H1 (cell line): Measurements from ENCODE around the gene STAT5A. TPM values are rescaled to one million over a fixed set of nuclear protein-coding genes. Genes with fewer than 3 reads are reported as not detected.

Source experiments
- HDAC6 ChIP-seq: IDR thresholded peaks from one replicate; pipeline ENCODE4 v1.7.1; 2012; ENCODE audit warnings: low read depth, mild to moderate bottlenecking, inconsistent platforms, low read length, moderate library complexity
- KDM5A ChIP-seq: fragments of 200-600 bp; IDR thresholded peaks from 2 replicates; pipeline ENCODE4 v1.7.1; 2012; ENCODE audit warnings: mild to moderate bottlenecking, low read length, inconsistent platforms, mixed read lengths
- MAX ChIP-seq: IDR thresholded peaks from 2 replicates; pipeline ENCODE4 v1.6.1; 2012; ENCODE audit warnings: inconsistent platforms
- NANOG ChIP-seq: IDR thresholded peaks from 2 replicates; pipeline ENCODE4 v1.6.1; 2011; ENCODE audit warnings: low read length, low read depth, mild to moderate bottlenecking, inconsistent platforms; ENCODE audit not compliant: insufficient read depth, poor library complexity, severe bottlenecking
- RBBP5 ChIP-seq: IDR thresholded peaks from 2 replicates; pipeline ENCODE4 v1.7.1; 2012; ENCODE audit warnings: low read depth, mild to moderate bottlenecking, inconsistent platforms, low read length, moderate library complexity, borderline replicate concordance
- SP1 ChIP-seq: IDR thresholded peaks from 2 replicates; pipeline ENCODE4 v1.6.1; 2011; ENCODE audit warnings: low read depth, low read length
- SP4 ChIP-seq: IDR thresholded peaks from 2 replicates; pipeline ENCODE4 v1.6.1; 2012; ENCODE audit warnings: low read length, inconsistent platforms
- SUZ12 ChIP-seq: fragments of 200-600 bp; sonication (generic); IDR thresholded peaks from 2 replicates; pipeline ENCODE4 v1.6.1; 2012; ENCODE audit warnings: mild to moderate bottlenecking, inconsistent platforms, low read length, moderate library complexity, mixed read lengths
- ZNF274 ChIP-seq: IDR thresholded peaks from 2 replicates; pipeline ENCODE4 v1.7.0; 2012; ENCODE audit warnings: low read length, borderline replicate concordance; ENCODE audit errors: extremely low read depth
- polyA plus RNA-seq, 7 experiments: library from polyadenylated mRNA; depleted of rRNA in 3 of 7; stranded (reverse) in 5 of 7; unstranded in 2 of 7; fragments of >200 nt in 5 of 7; fragments of 200-250 nt in 2 of 7; gene quantifications; 1 replicate in 5 of 7; 2 replicates in 1 of 7; 4 replicates in 1 of 7; pipeline versions ENCODE4 v1.2.1 to v1.2.3, GENCODE V29; 2011 to 2013; ENCODE audit warnings: missing spikeins in 2 of 7, mixed read lengths in 2 of 7
- total RNA-seq: library from RNA; stranded (reverse); fragmentation: NEBNext Ultra II Directional; extraction: Animal tissue kit (Norgen Biotek cat#: 25700); gene quantifications from 2 replicates; pipeline ENCODE4 v1.2.1, GENCODE V29; 2021

Gene STAT5A
- total and polyA plus RNA-seq, 2 of the 8 experiments (the other 6 are each of a cell fraction or from before 2014, with no cell fraction given): 4.2 to 5.4 TPM

- TF ChIP-seq ZNF274: no peak
- TF ChIP-seq KDM5A: no peak
- no peak for TF ChIP-seq MAX
- no peak for TF ChIP-seq SP1
- no peak for TF ChIP-seq NANOG
- no peak for TF ChIP-seq RBBP5
- no peak for TF ChIP-seq SUZ12
- TF ChIP-seq HDAC6: no peak
- no peak for TF ChIP-seq SP4
Observed at GRCh38 chr17:42334677-42335076, 46.4 kb downstream of the STAT5A start (continued).
